HCT116 (cell line): ENCODE results near the gene SAPCD2. TPM values are rescaled to one million over a fixed set of nuclear protein-coding genes. Genes with fewer than 3 reads are reported as not detected.

Experiments
- ATAC-seq: fragments of 200-7000 bp; cut with Tn5 transposase; 2 replicates; pipeline ENCODE4 v1.9.1; 2020; ENCODE audit warnings: mild to moderate bottlenecking, moderate library complexity
- BruUV-seq: library from RNA; stranded (reverse); fragments of 400-500 nt; replicated peaks from 2 replicates; lab custom pipeline; 2021; lab: Mats Ljungman, UMichigan
- CTCF ChIA-PET: fragments of 300-600 bp; sonication (Branson Sonifier 250); formaldehyde crosslinking; loops from one replicate; lab custom pipeline; 2021; ENCODE audit warnings: antibody characterized with exemption; lab: Charles Lee
- POLR2A ChIA-PET: fragments of 300-600, 350-600 bp; sonication (Branson Sonifier 250); formaldehyde crosslinking; loops from one replicate; lab custom pipeline; 2021; ENCODE audit warnings: antibody characterized with exemption; lab: Charles Lee
- RAD21 ChIA-PET, 2 experiments: fragments of 300-600 bp; sonication (Branson Sonifier 250); formaldehyde crosslinking; loops; one replicate each; lab custom pipeline; 2023; ENCODE audit warnings: low total read pairs in 2 of 2; ENCODE audit not compliant: uncharacterized antibody in 2 of 2, unreplicated experiment in 2 of 2, low non-redundant PET in 1 of 2; lab: Charles Lee
- DNase-seq: peaks from one replicate; pipeline ENCODE4 v3.0.0-alpha.2; 2010; ENCODE audit warnings: low read depth, low spot score
- H2AFZ ChIP-seq: fragments of 200-600 bp; shearing (Covaris generic), sonication (generic); 2 replicates; pipeline ENCODE4 v1.6.1; 2017; ENCODE audit warnings: low read depth, mixed run types, mixed read lengths, antibody characterized with exemption, low read length; ENCODE audit not compliant: poor library complexity, severe bottlenecking
- H3K27ac ChIP-seq: 2 replicates; pipeline ENCODE4 v1.5.1; 2012; ENCODE audit warnings: low read depth, low read length
- H3K27me3 ChIP-seq: fragments of 200-600 bp; sonication (generic); 2 replicates; pipeline ENCODE4 v1.6.1; 2016; ENCODE audit warnings: mixed run types, low read length, mixed read lengths; ENCODE audit not compliant: insufficient read depth
- H3K36me3 ChIP-seq, 2 experiments: fragments of 200-500 bp in 1 of 2; fragments of 200-600 bp in 1 of 2; sonication (Bioruptor generic) in 1 of 2; sonication (generic) in 1 of 2; 2 replicates each; pipeline versions ENCODE4 v1.5.1 to v1.6.1; 2014 to 2016; ENCODE audit warnings: low read length in 2 of 2, inconsistent platforms in 1 of 2, mixed read lengths in 1 of 2, mixed run types in 1 of 2; ENCODE audit not compliant: insufficient read depth in 2 of 2, control insufficient read depth in 1 of 2
- H3K4me1 ChIP-seq, 2 experiments: fragments of 200-600 bp in 1 of 2; sonication (generic) in 1 of 2; 2 replicates each; pipeline versions ENCODE4 v1.5.1 to v1.6.1; 2012 to 2017; ENCODE audit warnings: low read length in 2 of 2, inconsistent platforms in 1 of 2, mild to moderate bottlenecking in 1 of 2, mixed read lengths in 1 of 2, mixed run types in 1 of 2, moderate library complexity in 1 of 2; ENCODE audit not compliant: insufficient read depth in 2 of 2, control insufficient read depth in 1 of 2
- H3K4me2 ChIP-seq: fragments of 200-600 bp; sonication (generic); 2 replicates; pipeline ENCODE4 v1.6.1; 2017; ENCODE audit warnings: mixed run types, low read length, mixed read lengths
- H3K4me3 ChIP-seq, 2 experiments: fragments of 200-600 bp in 1 of 2; sonication (generic) in 1 of 2; replicated peaks in 1 of 2; 2 replicates each; pipeline ENCODE4 v1.5.1; 2011 to 2016; ENCODE audit warnings: low read length in 2 of 2, control low read depth in 1 of 2, low read depth in 1 of 2, mild to moderate bottlenecking in 1 of 2, mixed read lengths in 1 of 2, mixed run types in 1 of 2
- H3K79me2 ChIP-seq: fragments of 200-600 bp; sonication (generic); 2 replicates; pipeline ENCODE4 v1.6.1; 2017; ENCODE audit warnings: mild to moderate bottlenecking, mixed run types, low read length, moderate library complexity, mixed read lengths; ENCODE audit not compliant: insufficient read depth
- H3K9ac ChIP-seq: fragments of 200-600 bp; sonication (generic); 2 replicates; pipeline ENCODE4 v1.6.1; 2016; ENCODE audit warnings: low read length, mixed read lengths
- H3K9me2 ChIP-seq: fragments of 200-600 bp; sonication (generic), shearing (Covaris generic); 2 replicates; pipeline ENCODE4 v1.6.1; 2017; ENCODE audit warnings: mixed run types, mild to moderate bottlenecking, moderate library complexity; ENCODE audit not compliant: insufficient read depth
- H3K9me3 ChIP-seq, 2 experiments: fragments of 200-500 bp in 1 of 2; fragments of 200-600 bp in 1 of 2; sonication (Bioruptor generic) in 1 of 2; sonication (generic) in 1 of 2; 2 replicates each; pipeline ENCODE4 v1.6.1; 2014 to 2017; ENCODE audit warnings: low read length in 2 of 2, mixed read lengths in 2 of 2, inconsistent platforms in 1 of 2, low read depth in 1 of 2, mild to moderate bottlenecking in 1 of 2, mixed run types in 1 of 2, moderate library complexity in 1 of 2; ENCODE audit not compliant: control insufficient read depth in 1 of 2, insufficient read depth in 1 of 2
- H4K20me1 ChIP-seq: fragments of 200-600 bp; sonication (generic), shearing (Covaris generic); 2 replicates; pipeline ENCODE4 v1.6.1; 2017; ENCODE audit warnings: mixed run types, mild to moderate bottlenecking, moderate library complexity; ENCODE audit not compliant: insufficient read depth
- CBX3 ChIP-seq: IDR thresholded peaks from 2 replicates; pipeline ENCODE4 v1.6.1; 2012; ENCODE audit warnings: low read depth
- CEBPB ChIP-seq: IDR thresholded peaks from 2 replicates; pipeline ENCODE4 v1.6.1; 2012; ENCODE audit warnings: low read depth
- EGR1 ChIP-seq: IDR thresholded peaks from 2 replicates; pipeline ENCODE4 v1.6.1; 2012; ENCODE audit warnings: low read depth
- ELF1 ChIP-seq: IDR thresholded peaks from 2 replicates; pipeline ENCODE4 v1.6.1; 2012; ENCODE audit warnings: low read depth, borderline replicate concordance
- FOSL1 ChIP-seq: IDR thresholded peaks from 2 replicates; pipeline ENCODE4 v1.6.1; 2012; ENCODE audit warnings: low read depth
- POLR2A ChIP-seq: IDR thresholded peaks from 2 replicates; pipeline ENCODE4 v1.7.0; 2011; ENCODE audit warnings: borderline replicate concordance; ENCODE audit not compliant: insufficient read depth, insufficient read length; ENCODE audit errors: extremely low read depth
- RAD21 ChIP-seq: IDR thresholded peaks from 2 replicates; pipeline ENCODE4 v1.6.1; 2012; ENCODE audit warnings: low read depth, mild to moderate bottlenecking
- REST ChIP-seq: IDR thresholded peaks from 2 replicates; pipeline ENCODE4 v1.6.1; 2012; ENCODE audit warnings: low read depth
- SIN3A ChIP-seq: IDR thresholded peaks from 2 replicates; pipeline ENCODE4 v1.6.1; 2012; ENCODE audit warnings: low read depth
- SP1 ChIP-seq: IDR thresholded peaks from 2 replicates; pipeline ENCODE4 v1.6.1; 2012; ENCODE audit warnings: low read depth
- SRF ChIP-seq: IDR thresholded peaks from 2 replicates; pipeline ENCODE4 v1.6.1; 2012; ENCODE audit warnings: low read depth
- TCF7L2 ChIP-seq: IDR thresholded peaks from 2 replicates; pipeline ENCODE4 v1.7.0; 2011; ENCODE audit warnings: borderline replicate concordance, inconsistent platforms; ENCODE audit not compliant: insufficient read depth, insufficient read length; ENCODE audit errors: extremely low read depth
- ZBTB33 ChIP-seq: IDR thresholded peaks from 2 replicates; pipeline ENCODE4 v1.6.1; 2011; ENCODE audit warnings: mild to moderate bottlenecking, low read length, moderate library complexity; ENCODE audit not compliant: insufficient replicate concordance; ENCODE audit errors: extremely low read depth
- intact Hi-C: fragments of 100-400 bp; cut with micrococcal nuclease; formaldehyde crosslinking; loops from 2 replicates; pipeline ENCODE4 v1.10.0; 2022
- total RNA-seq: library from RNA; stranded (reverse); gene quantifications from one replicate; pipeline ENCODE4 v1.2.1, GENCODE V29; 2021; ENCODE audit not compliant: unreplicated experiment
- TF ChIP-seq, protein P1 (sequence below): IDR thresholded peaks from 2 replicates; pipeline ENCODE4 v1.6.1; 2012
- TF ChIP-seq, protein P2 (sequence below): IDR thresholded peaks from 2 replicates; pipeline ENCODE4 v1.6.1; 2012

Gene SAPCD2
- total RNA-seq, 1 experiment from 2014 or later, result 71.7 TPM

- Histone ChIP-seq H3K9me2 (no peaks in the 10 kb centered on the region), H3K9ac (no peak overlapping the region)
- RAD21 ChIA-PET, result no interaction called here
- BruUV-seq, result no TSS peak
- TF ChIP-seq RAD21 (no peak), SIN3A (no peak)
- TF ChIP-seq, protein P1, sequence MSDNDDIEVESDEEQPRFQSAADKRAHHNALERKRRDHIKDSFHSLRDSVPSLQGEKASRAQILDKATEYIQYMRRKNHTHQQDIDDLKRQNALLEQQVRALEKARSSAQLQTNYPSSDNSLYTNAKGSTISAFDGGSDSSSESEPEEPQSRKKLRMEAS, result no peak
- TF ChIP-seq, protein P2, sequence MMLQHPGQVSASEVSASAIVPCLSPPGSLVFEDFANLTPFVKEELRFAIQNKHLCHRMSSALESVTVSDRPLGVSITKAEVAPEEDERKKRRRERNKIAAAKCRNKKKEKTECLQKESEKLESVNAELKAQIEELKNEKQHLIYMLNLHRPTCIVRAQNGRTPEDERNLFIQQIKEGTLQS, result no peak
- TF ChIP-seq, all 23 proteins: peak for 0
- no peak overlapping the region for H2AFZ ChIP-seq
- intact Hi-C loops, result no loop called here
- peaks cover 8 to 51% of the 10 kb centered on the region in 2 experiments; a peak in 3 of 4 replicates for H3K36me3 ChIP-seq
- H3K79me2 ChIP-seq, result peaks cover 18% of the 10 kb centered on the region
- peak; percentile 18; the same call in 1 of the 2 replicates for ATAC-seq
- H3K4me2 ChIP-seq, result no peak overlapping the region
- H4K20me1 ChIP-seq, result no peaks in the 10 kb centered on the region
- POLR2A ChIA-PET, result no interaction called here
- H3K4me1 ChIP-seq, result peaks cover 0 to 9% of the 10 kb centered on the region in 2 experiments; a peak in 1 of 4 replicates
- no peaks in the 10 kb centered on the region for H3K27me3 ChIP-seq
- no peak overlapping the region for H3K4me3 ChIP-seq
- no peaks in the 10 kb centered on the region for H3K9me3 ChIP-seq
- no peak for DNase-seq
- CTCF ChIA-PET, result interaction anchor here (0.9 kb wide), 1 partner anchor 41 kb away, joined by 4 read pairs; no protein-coding TSS in a partner anchor
- H3K27ac ChIP-seq, result no peak overlapping the region
These were observed 38.4 kb upstream of the SAPCD2 start for GRCh38 chr9:137108608-137109249.

- no TSS peak for BruUV-seq
- H4K20me1 ChIP-seq, result no peaks in the 10 kb centered on the region
- H3K36me3 ChIP-seq, result peaks cover 8 to 57% of the 10 kb centered on the region in 2 experiments; a peak in 3 of 4 replicates
- H3K9me2 ChIP-seq, result no peaks in the 10 kb centered on the region
- no peak overlapping the region for H3K4me3 ChIP-seq
- ChIA-PET RAD21 (no interaction called here), CTCF (no interaction called here), POLR2A (no interaction called here)
- no peak overlapping the region for H3K27ac ChIP-seq
- H3K4me2 ChIP-seq, result no peak overlapping the region
- no peak overlapping the region for H3K9ac ChIP-seq
- no peaks in the 10 kb centered on the region for H3K27me3 ChIP-seq
- no peak overlapping the region for H2AFZ ChIP-seq
- H3K4me1 ChIP-seq, result peaks cover 0 to 1% of the 10 kb centered on the region in 2 experiments; a peak in 1 of 4 replicates
- ATAC-seq (no peak), DNase-seq (no peak)
- H3K79me2 ChIP-seq, result peaks cover 11% of the 10 kb centered on the region; the same call in 1 of the 2 replicates
- H3K9me3 ChIP-seq, result peaks cover 0 to 5% of the 10 kb centered on the region in 2 experiments; a peak in 1 of 4 replicates
- intact Hi-C loops, result no loop called here
- no peak for TF ChIP-seq SP1
- no peak for TF ChIP-seq ELF1
- no peak for TF ChIP-seq REST
- TF ChIP-seq ZBTB33, result no peak
- no peak for TF ChIP-seq EGR1
- no peak for TF ChIP-seq SRF
- no peak for TF ChIP-seq CBX3
- no peak for TF ChIP-seq FOSL1
- no peak for TF ChIP-seq POLR2A
- TF ChIP-seq CEBPB, result no peak
- no peak for TF ChIP-seq TCF7L2
These were observed 37.6 kb upstream of the SAPCD2 start for GRCh38 chr9:137107982-137108381.
